Spleen (tissue), 11 donors: Measurements from ENCODE around the gene SLC35G2. TPM values are rescaled to one million over a fixed set of nuclear protein-coding genes. Genes with fewer than 3 reads are reported as not detected.

Source experiments
- DNase-seq: peaks from one replicate; pipeline ENCODE4 v3.0.0-alpha.2; 2020
- H3K27ac ChIP-seq, 8 donors: fragments of 200-600 bp; sonication (generic) in 7 of 8; 1 replicate in 4 of 8; 2 replicates in 4 of 8; pipeline versions ENCODE4 v1.5.0 to v1.8.0; 2016 to 2021; ENCODE audit warnings: inconsistent platforms in 4 of 8, mild to moderate bottlenecking in 4 of 8, moderate library complexity in 1 of 8
- H3K27me3 ChIP-seq, 7 donors: fragments of 200-600 bp; sonication (generic) in 6 of 7; replicated peaks in 1 of 7; 1 replicate in 4 of 7; 2 replicates in 3 of 7; pipeline versions ENCODE4 v1.5.0 to v1.8.0; 2016 to 2021; ENCODE audit warnings: inconsistent platforms in 3 of 7, mild to moderate bottlenecking in 1 of 7
- H3K36me3 ChIP-seq, 6 donors: fragments of 200-600 bp; sonication (generic) in 5 of 6; 1 replicate in 4 of 6; 2 replicates in 2 of 6; pipeline versions ENCODE4 v1.5.0 to v1.8.0; 2016 to 2021; ENCODE audit warnings: inconsistent platforms in 2 of 6
- H3K4me1 ChIP-seq, 6 donors: fragments of 200-600 bp; sonication (generic) in 5 of 6; 1 replicate in 3 of 6; 2 replicates in 3 of 6; pipeline versions ENCODE4 v1.5.0 to v1.8.0; 2016 to 2021; ENCODE audit warnings: inconsistent platforms in 3 of 6
- H3K4me3 ChIP-seq, 8 donors: fragments of 200-600 bp; sonication (generic) in 7 of 8; 1 replicate in 4 of 8; 2 replicates in 4 of 8; pipeline versions ENCODE4 v1.5.0 to v1.8.0; 2016 to 2021; ENCODE audit warnings: inconsistent platforms in 4 of 8, mild to moderate bottlenecking in 4 of 8, moderate library complexity in 2 of 8
- H3K9me3 ChIP-seq, 8 donors: fragments of 200-600 bp; sonication (generic) in 7 of 8; 1 replicate in 4 of 8; 2 replicates in 4 of 8; pipeline versions ENCODE4 v1.5.0 to v1.8.0; 2016 to 2021; ENCODE audit warnings: inconsistent platforms in 4 of 8
- CTCF ChIP-seq, 11 experiments: fragments of 200-600 bp in 7 of 11; fragments of 450-650 bp in 4 of 11; sonication (generic) in 4 of 11; IDR thresholded peaks in 8 of 11; conservative IDR thresholded peaks in 3 of 11; 1 replicate in 7 of 11; 2 replicates in 4 of 11; pipeline versions ENCODE4 v1.4.0 to v1.8.0; 2016 to 2021; ENCODE audit warnings: antibody characterized with exemption in 11 of 11, inconsistent platforms in 4 of 11, mild to moderate bottlenecking in 1 of 11
- POLR2A ChIP-seq, 3 donors: fragments of 450-650 bp; IDR thresholded peaks; one replicate each; pipeline ENCODE4 v1.5.1; 2017; ENCODE audit warnings: antibody characterized with exemption in 3 of 3, mild to moderate bottlenecking in 1 of 3
- POLR2AphosphoS5 ChIP-seq, 3 donors: sonication (generic); formaldehyde crosslinking; IDR thresholded peaks; one replicate each; pipeline ENCODE4 v1.5.1; 2017; ENCODE audit warnings: antibody characterized with exemption in 3 of 3
- WGBS, 5 donors: extraction: QIAGEN DNeasy Blood & Tissue Kit in 3 of 5; methylation state at CpG; one replicate each; pipeline versions ENCODE4 v1.1.5 to v1.1.7; 2013 to 2018; 5-methylcytosine and 5-hydroxymethylcytosine counted together
- intact Hi-C: fragments of 100-400 bp; cut with DNase I; formaldehyde crosslinking; loops from one replicate; pipeline ENCODE4 v1.15.0; 2023; ENCODE audit warnings: low total_unique reads
- polyA plus RNA-seq, 3 donors: library from polyadenylated mRNA; stranded (reverse); fragments of 200-250 nt; gene quantifications; one replicate each; pipeline ENCODE4 v1.2.1, GENCODE V29; 2013
- total RNA-seq, 7 donors: library from RNA; depleted of rRNA in 3 of 7; stranded (reverse); fragments of >200 nt in 3 of 7; fragmentation: NEBNext Ultra II Directional in 4 of 7; extraction: Animal tissue kit (Norgen Biotek cat#: 25700) in 4 of 7; gene quantifications; one replicate each; pipeline versions ENCODE4 v1.1.0 to v1.2.1, GENCODE V29; 2016 to 2021
- donor health status: healthy with polysubstance abuse.
- donor health status: DM: no; HTN: no; CAD: no; lungs with moderate emphysema.
- donor health status: DM: no; HTN: no; CAD: no.
- donor health status: Bipolar disorder and iron deficiency.
- donor health status: healthy.
- donor health status: DM: no; HTN: no; CAD: no.
- donor health status: DM: yes; HTN: yes; CAD: no.

The SLC35G2 gene
- total and polyA plus RNA-seq, 10 donors: 1.1 to 7.7 (median 3.2) TPM

- DNase-seq: no peak
- peak overlapping the region; percentile 23 to 77 (median 56) for H3K27ac ChIP-seq
Measured at GRCh38 chr3:136885357-136886213, 66.7 kb downstream of the SLC35G2 start.

GRCh38 chr3:136889947-136890346 is 71.0 kb downstream of the SLC35G2 start:
- Histone ChIP-seq H3K4me3 (no peak overlapping the region), H3K4me1 (peaks cover 14 to 68% (median 39%) of the 10 kb centered on the region in 6 donors), H3K27ac (no peak overlapping the region), H3K9me3 (peaks cover 0 to 27% (median 13%) of the 10 kb centered on the region in 8 donors), H3K36me3 (peaks cover 0 to 27% (median 1%) of the 10 kb centered on the region in 6 donors), H3K27me3 (no peaks in the 10 kb centered on the region)
- intact Hi-C loops: no loop called here
- DNase-seq: no peak
- 77 to 91% (median 86%) methylated on average over 9 to 24 of the region's 24 CpGs for WGBS, 5 donors
- TF ChIP-seq POLR2AphosphoS5 (IDR thresholded peaks at IDR 0.05) (no peak), POLR2A (IDR thresholded peaks at IDR 0.05) (no peak), CTCF (IDR thresholded peaks at IDR 0.05 in 8 of 11, conservative IDR thresholded peaks at IDR 0.05 in 3 of 11) (no peak)

More at GRCh38 chr3:136885357-136886213, 66.7 kb downstream of the SLC35G2 start:
- H3K4me1 ChIP-seq: peaks cover 8 to 80% (median 48%) of the 10 kb centered on the region in 6 donors
- TF ChIP-seq CTCF (IDR thresholded peaks at IDR 0.05 in 8 of 11, conservative IDR thresholded peaks at IDR 0.05 in 3 of 11) (peak in 1 of 11 experiments; percentile 7), POLR2AphosphoS5 (IDR thresholded peaks at IDR 0.05) (no peak)
- WGBS, 5 donors: 41 to 61% (median 43%) methylated on average over 5 of the region's 5 CpGs
- intact Hi-C loops: no loop called here
- no peak overlapping the region for H3K4me3 ChIP-seq
- H3K9me3 ChIP-seq: peaks cover 0 to 6% (median 5%) of the 10 kb centered on the region in 8 donors
- peaks cover 0 to 17% (median 1%) of the 10 kb centered on the region in 6 donors for H3K36me3 ChIP-seq
- no peaks in the 10 kb centered on the region for H3K27me3 ChIP-seq

- H3K27ac ChIP-seq: peak overlapping the region in 1 of 8 donors; percentile 21
- H3K36me3 ChIP-seq: peaks cover 0 to 27% (median 3%) of the 10 kb centered on the region in 6 donors
- 44 to 50% (median 49%) methylated on average over 2 of the region's 2 CpGs for WGBS, 5 donors
- TF ChIP-seq POLR2A (IDR thresholded peaks at IDR 0.05): no peak
- no peak for TF ChIP-seq CTCF (IDR thresholded peaks at IDR 0.05 in 8 of 11, conservative IDR thresholded peaks at IDR 0.05 in 3 of 11)
- TF ChIP-seq POLR2AphosphoS5 (IDR thresholded peaks at IDR 0.05): no peak
- H3K4me3 ChIP-seq: no peak overlapping the region
- no peak for DNase-seq
- H3K4me1 ChIP-seq: peaks cover 6 to 63% (median 31%) of the 10 kb centered on the region in 6 donors
- intact Hi-C loops: no loop called here
- peaks cover 0 to 27% (median 13%) of the 10 kb centered on the region in 8 donors for H3K9me3 ChIP-seq
- no peaks in the 10 kb centered on the region for H3K27me3 ChIP-seq
Measured at GRCh38 chr3:136891934-136892855, 73.3 kb downstream of the SLC35G2 start.
